Choroid plexus epithelial cell (primary cell): Measurements from ENCODE around the gene ABCC4.

Experiments used
- DNase-seq: peaks from one replicate; pipeline ENCODE4 v3.0.0-alpha.2; 2010; ENCODE audit warnings: low read depth
- H3K4me3 ChIP-seq: 2 replicates; pipeline ENCODE4 v1.5.1; 2011; ENCODE audit warnings: low read depth, mild to moderate bottlenecking, control low read depth, low read length, moderate library complexity
- TF ChIP-seq, protein P1 (sequence below): conservative IDR thresholded peaks from 2 replicates; pipeline ENCODE4 v1.5.1; 2011; ENCODE audit warnings: low read depth, mild to moderate bottlenecking, control low read depth, inconsistent platforms, low read length, moderate library complexity

Gene ABCC4

DNA sequence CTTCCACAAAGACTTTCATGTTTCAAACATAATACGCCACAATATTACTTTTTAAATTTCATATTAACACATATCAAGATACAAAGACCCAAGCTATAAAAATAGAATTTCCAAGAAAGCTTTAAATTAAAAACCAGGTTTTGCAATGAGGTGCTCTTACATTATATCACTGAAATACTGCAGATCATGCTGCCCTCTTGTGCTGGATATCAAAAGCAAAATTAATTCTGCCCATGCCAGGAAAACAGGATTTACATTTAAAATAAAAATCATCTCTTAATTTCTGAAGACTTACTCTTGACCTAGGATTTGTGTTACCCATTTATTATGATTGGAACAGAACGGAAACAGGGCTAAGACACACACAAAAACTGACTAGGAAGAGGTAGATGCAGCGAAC, 145.0 kb downstream of the ABCC4 start:
- no peak overlapping the region for H3K4me3 ChIP-seq
- DNase-seq = peak; percentile 73
- TF ChIP-seq, protein P1, sequence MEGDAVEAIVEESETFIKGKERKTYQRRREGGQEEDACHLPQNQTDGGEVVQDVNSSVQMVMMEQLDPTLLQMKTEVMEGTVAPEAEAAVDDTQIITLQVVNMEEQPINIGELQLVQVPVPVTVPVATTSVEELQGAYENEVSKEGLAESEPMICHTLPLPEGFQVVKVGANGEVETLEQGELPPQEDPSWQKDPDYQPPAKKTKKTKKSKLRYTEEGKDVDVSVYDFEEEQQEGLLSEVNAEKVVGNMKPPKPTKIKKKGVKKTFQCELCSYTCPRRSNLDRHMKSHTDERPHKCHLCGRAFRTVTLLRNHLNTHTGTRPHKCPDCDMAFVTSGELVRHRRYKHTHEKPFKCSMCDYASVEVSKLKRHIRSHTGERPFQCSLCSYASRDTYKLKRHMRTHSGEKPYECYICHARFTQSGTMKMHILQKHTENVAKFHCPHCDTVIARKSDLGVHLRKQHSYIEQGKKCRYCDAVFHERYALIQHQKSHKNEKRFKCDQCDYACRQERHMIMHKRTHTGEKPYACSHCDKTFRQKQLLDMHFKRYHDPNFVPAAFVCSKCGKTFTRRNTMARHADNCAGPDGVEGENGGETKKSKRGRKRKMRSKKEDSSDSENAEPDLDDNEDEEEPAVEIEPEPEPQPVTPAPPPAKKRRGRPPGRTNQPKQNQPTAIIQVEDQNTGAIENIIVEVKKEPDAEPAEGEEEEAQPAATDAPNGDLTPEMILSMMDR = peak; percentile 57

DNA sequence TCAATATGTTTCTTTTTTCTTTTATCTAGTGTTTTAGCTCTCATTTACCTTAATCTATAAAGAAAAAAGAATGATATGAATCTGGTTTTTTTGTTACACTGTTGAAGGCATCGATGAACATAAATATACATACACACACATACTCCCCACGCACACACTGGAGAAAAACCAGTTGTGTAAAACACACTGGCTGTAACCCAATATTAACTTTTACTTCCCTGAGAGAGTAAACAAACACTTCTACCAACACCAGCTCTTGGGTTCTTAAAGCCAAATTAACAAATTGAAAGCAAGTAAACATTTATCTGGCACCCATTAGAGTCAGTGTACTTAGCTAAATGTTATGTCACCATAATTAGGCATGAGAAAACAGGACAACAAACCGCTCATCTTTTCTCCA, 145.7 kb downstream of the ABCC4 start:
- H3K4me3 ChIP-seq = no peak overlapping the region
- TF ChIP-seq, protein P1 = no peak
- DNase-seq = no peak

DNA sequence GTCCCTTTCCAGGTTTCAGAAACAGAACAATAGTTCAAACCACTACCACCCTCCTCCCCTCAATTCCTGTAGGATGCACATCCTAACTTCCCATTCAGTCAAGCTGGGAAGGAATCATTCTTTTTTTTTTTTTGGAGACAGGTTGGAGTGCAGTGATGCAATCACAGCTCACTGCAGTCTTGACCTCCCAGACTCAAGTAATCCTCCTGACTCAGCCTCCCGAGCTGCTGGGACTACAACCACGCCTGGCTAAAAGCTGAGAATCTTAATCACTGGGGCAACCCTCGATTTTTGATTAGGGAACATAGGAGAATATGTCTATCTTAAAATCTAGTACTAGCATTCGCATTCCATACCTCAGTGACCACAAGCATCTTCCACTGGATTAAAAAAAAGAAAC, 146.2 kb downstream of the ABCC4 start:
- TF ChIP-seq, protein P1 = no peak
- no peak overlapping the region for H3K4me3 ChIP-seq
- no peak for DNase-seq

DNA sequence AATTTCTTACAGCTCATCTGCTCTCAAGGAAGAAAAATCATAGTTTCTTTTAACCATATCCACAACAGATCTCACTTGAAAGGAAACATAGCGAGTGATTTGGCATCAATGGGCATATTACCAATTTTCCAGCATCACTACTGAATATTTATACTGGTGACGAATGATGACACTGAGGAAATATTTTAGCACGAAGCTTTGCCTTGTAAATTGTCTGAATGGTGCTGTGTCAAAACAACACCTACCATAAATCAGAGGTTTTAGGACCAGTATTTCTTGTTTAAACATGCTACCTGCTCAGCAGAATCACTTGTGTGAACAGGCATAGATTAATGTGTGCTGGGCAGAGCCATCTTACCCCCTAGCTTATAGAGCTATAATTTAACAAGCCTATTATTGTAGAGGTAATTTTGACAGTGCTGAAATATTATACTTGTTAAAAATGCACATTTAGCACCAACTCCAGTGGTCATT, 146.8 kb downstream of the ABCC4 start:
- no peak for DNase-seq
- TF ChIP-seq, protein P1 = no peak
- H3K4me3 ChIP-seq = no peak overlapping the region

DNA sequence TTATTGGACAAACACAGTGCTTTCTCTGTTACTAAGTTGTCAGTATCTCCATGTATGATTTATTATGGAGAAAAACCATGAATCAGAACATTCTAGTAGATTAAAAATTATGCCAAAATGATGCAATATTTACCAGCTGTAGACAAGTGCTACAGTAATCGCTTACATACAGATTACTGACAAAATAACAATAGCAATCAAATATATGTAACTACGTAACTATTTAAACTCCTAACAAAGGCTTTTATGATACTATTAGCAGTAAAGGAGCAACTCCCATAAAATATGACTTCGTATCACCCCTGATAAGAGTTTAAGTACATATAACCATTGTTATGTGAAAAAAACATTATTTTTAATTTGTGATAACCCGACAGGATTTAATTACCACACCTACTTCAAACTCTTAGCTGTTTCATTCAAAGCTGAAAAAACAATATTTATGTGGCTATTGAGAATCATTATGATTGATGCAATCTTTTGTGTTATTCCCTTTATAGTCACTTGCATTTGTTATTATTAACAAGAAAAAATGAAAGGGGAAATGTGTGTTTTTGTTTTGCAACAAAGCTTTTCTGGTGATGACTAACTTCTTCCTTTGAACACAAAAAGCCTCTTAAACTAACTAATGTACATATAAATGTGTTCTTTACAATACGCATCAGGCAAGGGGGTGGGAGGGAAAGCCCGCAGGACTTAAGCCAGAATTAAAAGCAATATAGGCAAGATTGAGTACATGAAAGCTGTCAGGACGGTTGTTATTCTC, 147.4 kb downstream of the ABCC4 start:
- TF ChIP-seq, protein P1 = no peak
- no peak overlapping the region for H3K4me3 ChIP-seq
- DNase-seq = peak; percentile 28

DNA sequence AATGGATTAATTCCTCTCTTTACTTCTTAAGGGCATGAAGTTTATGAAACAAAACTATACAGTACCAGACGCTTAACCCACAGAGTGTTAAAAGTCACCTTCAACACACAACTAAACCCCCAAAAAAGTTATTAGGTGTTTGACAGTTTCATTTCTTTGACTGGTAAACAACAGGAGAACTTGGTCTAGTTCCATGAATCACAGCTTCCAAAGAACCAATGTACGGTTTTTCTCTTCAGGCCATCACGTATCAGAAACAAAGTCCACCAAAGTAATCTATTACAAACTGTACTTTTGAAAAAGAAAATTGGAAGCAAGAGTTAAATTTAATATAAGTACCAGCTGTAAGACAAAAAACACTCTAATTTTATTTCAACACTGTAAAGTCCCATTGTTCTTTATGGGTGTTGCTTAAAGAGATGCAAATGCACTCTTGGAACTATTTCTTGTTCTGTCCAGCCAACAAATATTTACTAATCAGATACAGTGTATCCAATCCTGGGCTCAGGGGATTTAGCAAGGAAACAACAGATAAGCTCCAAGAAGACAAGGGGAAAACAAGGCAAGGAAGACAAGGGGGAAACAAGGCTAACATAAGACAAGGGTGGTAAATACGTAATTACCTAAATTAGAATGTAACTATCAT, 149.2 kb downstream of the ABCC4 start:
- no peak for DNase-seq
- no peak overlapping the region for H3K4me3 ChIP-seq
- TF ChIP-seq, protein P1 = no peak
